HEK293 (cell line): ENCODE results near the gene MALT1.

Experiments
- CTCF ChIA-PET: fragments of 350-600 bp; formaldehyde crosslinking; extraction: SDS; loops from one replicate; lab custom pipeline; 2021; ENCODE audit warnings: antibody characterized with exemption; lab: Yijun Ruan, JAX
- POLR2A ChIA-PET: fragments of 300-600 bp; formaldehyde crosslinking; extraction: SDS; loops from one replicate; lab custom pipeline; 2020; ENCODE audit warnings: antibody characterized with exemption, inconsistent platforms; lab: Yijun Ruan, JAX
- H3K27ac ChIP-seq: fragments of 200-500 bp; sonication (Bioruptor generic); 2 replicates; pipeline ENCODE4 v1.5.1; 2014; ENCODE audit warnings: low read depth, low read length, control low read depth, inconsistent platforms; ENCODE audit errors: extremely low read depth
- H3K36me3 ChIP-seq, 2 experiments: fragments of 200-500 bp in 1 of 2; sonication (Bioruptor generic) in 1 of 2; 1 replicate in 1 of 2; 2 replicates in 1 of 2; pipeline ENCODE4 v1.5.1; 2014 to 2017; ENCODE audit warnings: inconsistent platforms in 2 of 2, low read length in 2 of 2; ENCODE audit not compliant: control insufficient read depth in 2 of 2, insufficient read depth in 1 of 2
- H3K4me1 ChIP-seq: fragments of 200-500 bp; sonication (Bioruptor generic); 2 replicates; pipeline ENCODE4 v1.5.1; 2014; ENCODE audit warnings: mild to moderate bottlenecking, low read length, inconsistent platforms; ENCODE audit not compliant: control insufficient read depth, insufficient read depth
- H3K4me3 ChIP-seq: 2 replicates; pipeline ENCODE4 v1.5.1; 2011; ENCODE audit warnings: low read depth, mild to moderate bottlenecking, control low read depth, low read length, moderate library complexity
- H3K9me3 ChIP-seq: fragments of 200-500 bp; sonication (Bioruptor generic); 2 replicates; pipeline ENCODE4 v1.5.1; 2014; ENCODE audit warnings: low read depth, low read length, inconsistent platforms; ENCODE audit not compliant: control insufficient read depth, insufficient read depth
- EGR2 ChIP-seq: fragments of 450-650 bp; formaldehyde crosslinking; IDR thresholded peaks from 2 replicates; pipeline ENCODE4 v1.5.1; 2016; ENCODE audit warnings: low read depth, missing biosample characterization, missing genetic modification characterization
- FEZF1 ChIP-seq: fragments of 450-650 bp; formaldehyde crosslinking; IDR thresholded peaks from 2 replicates; pipeline ENCODE4 v1.5.1; 2016; ENCODE audit warnings: missing biosample characterization, missing genetic modification characterization
- GLI2 ChIP-seq: fragments of 450-650 bp; formaldehyde crosslinking; IDR thresholded peaks from 2 replicates; pipeline ENCODE4; 2017; ENCODE audit warnings: missing biosample characterization, missing genetic modification characterization, low read depth, borderline replicate concordance
- SP3 ChIP-seq: fragments of 450-650 bp; formaldehyde crosslinking; IDR thresholded peaks from 2 replicates; pipeline ENCODE4 v1.5.1; 2016; ENCODE audit warnings: missing biosample characterization, missing genetic modification characterization
- YY2 ChIP-seq: fragments of 450-650 bp; formaldehyde crosslinking; IDR thresholded peaks from 2 replicates; pipeline ENCODE4 v1.5.1; 2016; ENCODE audit warnings: missing biosample characterization, missing genetic modification characterization
- ZFHX2 ChIP-seq: fragments of 450-650 bp; formaldehyde crosslinking; conservative IDR thresholded peaks from 2 replicates; pipeline ENCODE4 v1.5.1; 2016; ENCODE audit warnings: missing biosample characterization, missing genetic modification characterization
- ZFP3 ChIP-seq: fragments of 450-650 bp; formaldehyde crosslinking; IDR thresholded peaks from 2 replicates; pipeline ENCODE4 v1.5.1; 2016; ENCODE audit warnings: low read depth, missing biosample characterization, missing genetic modification characterization
- ZNF169 ChIP-seq: fragments of 450-650 bp; formaldehyde crosslinking; IDR thresholded peaks from 2 replicates; pipeline ENCODE4 v1.5.1; 2016; ENCODE audit warnings: missing biosample characterization, missing genetic modification characterization
- ZNF48 ChIP-seq: fragments of 450-650 bp; formaldehyde crosslinking; IDR thresholded peaks from 2 replicates; pipeline ENCODE4 v1.5.1; 2016; ENCODE audit warnings: missing biosample characterization, missing genetic modification characterization
- ZNF560 ChIP-seq: fragments of 450-650 bp; formaldehyde crosslinking; IDR thresholded peaks from 2 replicates; pipeline ENCODE4 v1.5.1; 2017; ENCODE audit warnings: missing biosample characterization, missing genetic modification characterization, borderline replicate concordance
- TF ChIP-seq, protein P1 (sequence below): fragments of 450-650 bp; formaldehyde crosslinking; IDR thresholded peaks from 2 replicates; pipeline ENCODE4 v1.5.1; 2016; ENCODE audit warnings: missing biosample characterization, missing genetic modification characterization
- TF ChIP-seq, protein P2 (sequence below): fragments of 450-650 bp; formaldehyde crosslinking; IDR thresholded peaks from 2 replicates; pipeline ENCODE4 v1.5.1; 2016; ENCODE audit warnings: missing biosample characterization, missing genetic modification characterization
- TF ChIP-seq, protein P3 (sequence below): fragments of 450-650 bp; formaldehyde crosslinking; IDR thresholded peaks from 2 replicates; pipeline ENCODE4 v1.5.1; 2016; ENCODE audit warnings: missing biosample characterization, missing genetic modification characterization
- TF ChIP-seq, protein P4 (sequence below): fragments of 450-650 bp; IDR thresholded peaks from 2 replicates; pipeline ENCODE4 v1.5.1; 2018; ENCODE audit warnings: missing biosample characterization, mild to moderate bottlenecking, missing genetic modification characterization
- TF ChIP-seq, protein P5 (sequence below): fragments of 450-650 bp; formaldehyde crosslinking; IDR thresholded peaks from 2 replicates; pipeline ENCODE4 v1.5.1; 2017; ENCODE audit warnings: missing biosample characterization, mild to moderate bottlenecking, missing genetic modification characterization, moderate library complexity

The MALT1 gene

DNA sequence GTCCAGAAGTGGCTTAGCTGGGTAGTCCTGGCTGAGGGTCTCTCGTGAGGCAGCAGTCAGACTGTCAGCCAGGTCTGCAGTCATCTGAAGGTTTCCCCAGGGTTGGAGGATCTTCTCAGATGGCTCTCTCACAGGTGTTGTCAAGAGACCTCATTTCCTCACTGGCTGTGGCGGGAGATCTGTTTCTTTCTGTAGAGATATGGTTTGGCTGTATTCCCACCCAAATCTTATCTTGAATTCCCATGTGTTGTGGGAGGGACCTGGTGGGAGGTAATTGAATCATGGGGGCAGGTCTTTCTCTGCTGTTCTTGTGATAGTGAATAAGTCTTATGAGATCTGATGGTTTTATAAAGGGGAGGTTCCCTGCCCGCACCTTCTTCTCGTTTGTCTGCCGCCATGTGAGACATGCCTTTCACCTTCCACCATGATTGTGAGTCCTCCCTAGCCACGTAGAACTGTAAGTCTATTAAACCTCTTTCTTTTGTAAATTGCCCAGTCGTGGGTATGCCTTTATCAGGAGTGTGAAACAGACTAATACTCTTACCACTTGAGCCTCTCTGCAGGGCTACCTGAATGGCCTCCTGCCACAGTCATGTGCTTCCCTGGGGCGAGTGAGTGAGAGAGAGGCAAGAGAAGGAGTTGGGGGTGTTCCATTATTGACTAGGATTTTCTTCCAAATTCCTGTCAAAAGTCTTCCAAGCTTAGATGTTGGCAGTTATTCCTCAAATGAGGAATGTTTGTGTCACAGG lies 23.6 kb downstream of the MALT1 start:
- H3K4me1 ChIP-seq, result peaks cover 11% of the 10 kb centered on the region
- CTCF ChIA-PET, result no interaction called here
- no peak overlapping the region for H3K4me3 ChIP-seq
- no peak overlapping the region for H3K27ac ChIP-seq
- peaks cover 11 to 19% of the 10 kb centered on the region in 2 experiments for H3K36me3 ChIP-seq
- no peaks in the 10 kb centered on the region for H3K9me3 ChIP-seq
- POLR2A ChIA-PET, result no interaction called here
- TF ChIP-seq, protein P1, sequence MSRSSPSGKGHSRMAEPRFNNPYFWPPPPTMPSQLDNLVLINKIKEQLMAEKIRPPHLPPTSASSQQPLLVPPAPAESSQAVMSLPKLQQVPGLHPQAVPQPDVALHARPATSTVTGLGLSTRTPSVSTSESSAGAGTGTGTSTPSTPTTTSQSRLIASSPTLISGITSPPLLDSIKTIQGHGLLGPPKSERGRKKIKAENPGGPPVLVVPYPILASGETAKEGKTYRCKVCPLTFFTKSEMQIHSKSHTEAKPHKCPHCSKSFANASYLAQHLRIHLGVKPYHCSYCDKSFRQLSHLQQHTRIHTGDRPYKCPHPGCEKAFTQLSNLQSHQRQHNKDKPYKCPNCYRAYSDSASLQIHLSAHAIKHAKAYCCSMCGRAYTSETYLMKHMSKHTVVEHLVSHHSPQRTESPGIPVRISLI (tag by site-specific recombination), result no peak
- TF ChIP-seq ZFHX2 (tag by site-specific recombination), result peak; percentile 86
- TF ChIP-seq EGR2 (tag by site-specific recombination), result peak; percentile 81
- no peak for TF ChIP-seq YY2 (tag by site-specific recombination)

DNA sequence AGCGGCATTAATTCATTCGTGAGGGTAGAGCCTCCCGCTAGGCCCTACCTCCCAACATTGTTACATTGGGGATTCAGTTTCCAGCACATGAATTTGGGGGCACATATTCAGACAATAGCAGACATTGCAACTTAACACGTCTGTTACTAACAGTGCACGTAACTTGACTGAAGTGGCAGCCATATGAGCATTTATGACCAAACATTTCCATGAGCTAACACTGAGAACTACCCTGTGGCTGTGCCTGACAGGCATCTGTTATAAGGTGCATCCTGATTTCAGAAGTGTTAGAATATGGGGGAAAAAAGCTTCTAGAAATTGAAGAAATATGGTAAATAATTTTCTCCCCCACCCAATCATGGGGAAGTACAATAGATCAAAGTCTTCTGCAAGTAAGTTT lies 24.5 kb downstream of the MALT1 start:
- Histone ChIP-seq H3K36me3 (peaks cover 12 to 13% of the 10 kb centered on the region in 2 experiments), H3K4me3 (no peak overlapping the region), H3K9me3 (no peaks in the 10 kb centered on the region), H3K27ac (no peak overlapping the region), H3K4me1 (peaks cover 11% of the 10 kb centered on the region)
- TF ChIP-seq FEZF1 (tag by site-specific recombination) (no peak; the same call in 1 of the 2 replicates), ZNF48 (tag by site-specific recombination) (no peak), ZNF560 (tag by site-specific recombination) (no peak), ZFP3 (tag by site-specific recombination) (no peak), ZNF169 (tag by site-specific recombination) (no peak), SP3 (tag by site-specific recombination) (no peak), GLI2 (tag by site-specific recombination) (no peak)
- TF ChIP-seq, protein P2, sequence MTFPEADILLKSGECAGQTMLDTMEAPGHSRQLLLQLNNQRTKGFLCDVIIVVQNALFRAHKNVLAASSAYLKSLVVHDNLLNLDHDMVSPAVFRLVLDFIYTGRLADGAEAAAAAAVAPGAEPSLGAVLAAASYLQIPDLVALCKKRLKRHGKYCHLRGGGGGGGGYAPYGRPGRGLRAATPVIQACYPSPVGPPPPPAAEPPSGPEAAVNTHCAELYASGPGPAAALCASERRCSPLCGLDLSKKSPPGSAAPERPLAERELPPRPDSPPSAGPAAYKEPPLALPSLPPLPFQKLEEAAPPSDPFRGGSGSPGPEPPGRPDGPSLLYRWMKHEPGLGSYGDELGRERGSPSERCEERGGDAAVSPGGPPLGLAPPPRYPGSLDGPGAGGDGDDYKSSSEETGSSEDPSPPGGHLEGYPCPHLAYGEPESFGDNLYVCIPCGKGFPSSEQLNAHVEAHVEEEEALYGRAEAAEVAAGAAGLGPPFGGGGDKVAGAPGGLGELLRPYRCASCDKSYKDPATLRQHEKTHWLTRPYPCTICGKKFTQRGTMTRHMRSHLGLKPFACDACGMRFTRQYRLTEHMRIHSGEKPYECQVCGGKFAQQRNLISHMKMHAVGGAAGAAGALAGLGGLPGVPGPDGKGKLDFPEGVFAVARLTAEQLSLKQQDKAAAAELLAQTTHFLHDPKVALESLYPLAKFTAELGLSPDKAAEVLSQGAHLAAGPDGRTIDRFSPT (tag by site-specific recombination), result no peak
- TF ChIP-seq, protein P3, sequence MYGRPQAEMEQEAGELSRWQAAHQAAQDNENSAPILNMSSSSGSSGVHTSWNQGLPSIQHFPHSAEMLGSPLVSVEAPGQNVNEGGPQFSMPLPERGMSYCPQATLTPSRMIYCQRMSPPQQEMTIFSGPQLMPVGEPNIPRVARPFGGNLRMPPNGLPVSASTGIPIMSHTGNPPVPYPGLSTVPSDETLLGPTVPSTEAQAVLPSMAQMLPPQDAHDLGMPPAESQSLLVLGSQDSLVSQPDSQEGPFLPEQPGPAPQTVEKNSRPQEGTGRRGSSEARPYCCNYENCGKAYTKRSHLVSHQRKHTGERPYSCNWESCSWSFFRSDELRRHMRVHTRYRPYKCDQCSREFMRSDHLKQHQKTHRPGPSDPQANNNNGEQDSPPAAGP, result no peak
- TF ChIP-seq, protein P4, sequence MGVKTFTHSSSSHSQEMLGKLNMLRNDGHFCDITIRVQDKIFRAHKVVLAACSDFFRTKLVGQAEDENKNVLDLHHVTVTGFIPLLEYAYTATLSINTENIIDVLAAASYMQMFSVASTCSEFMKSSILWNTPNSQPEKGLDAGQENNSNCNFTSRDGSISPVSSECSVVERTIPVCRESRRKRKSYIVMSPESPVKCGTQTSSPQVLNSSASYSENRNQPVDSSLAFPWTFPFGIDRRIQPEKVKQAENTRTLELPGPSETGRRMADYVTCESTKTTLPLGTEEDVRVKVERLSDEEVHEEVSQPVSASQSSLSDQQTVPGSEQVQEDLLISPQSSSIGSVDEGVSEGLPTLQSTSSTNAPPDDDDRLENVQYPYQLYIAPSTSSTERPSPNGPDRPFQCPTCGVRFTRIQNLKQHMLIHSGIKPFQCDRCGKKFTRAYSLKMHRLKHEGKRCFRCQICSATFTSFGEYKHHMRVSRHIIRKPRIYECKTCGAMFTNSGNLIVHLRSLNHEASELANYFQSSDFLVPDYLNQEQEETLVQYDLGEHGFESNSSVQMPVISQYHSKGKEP (tag by site-specific recombination), result no peak
- TF ChIP-seq, protein P5, sequence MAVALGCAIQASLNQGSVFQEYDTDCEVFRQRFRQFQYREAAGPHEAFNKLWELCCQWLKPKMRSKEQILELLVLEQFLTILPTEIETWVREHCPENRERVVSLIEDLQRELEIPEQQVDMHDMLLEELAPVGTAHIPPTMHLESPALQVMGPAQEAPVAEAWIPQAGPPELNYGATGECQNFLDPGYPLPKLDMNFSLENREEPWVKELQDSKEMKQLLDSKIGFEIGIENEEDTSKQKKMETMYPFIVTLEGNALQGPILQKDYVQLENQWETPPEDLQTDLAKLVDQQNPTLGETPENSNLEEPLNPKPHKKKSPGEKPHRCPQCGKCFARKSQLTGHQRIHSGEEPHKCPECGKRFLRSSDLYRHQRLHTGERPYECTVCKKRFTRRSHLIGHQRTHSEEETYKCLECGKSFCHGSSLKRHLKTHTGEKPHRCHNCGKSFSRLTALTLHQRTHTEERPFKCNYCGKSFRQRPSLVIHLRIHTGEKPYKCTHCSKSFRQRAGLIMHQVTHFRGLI (tag by site-specific recombination), result no peak
- POLR2A ChIA-PET, result no interaction called here
- CTCF ChIA-PET, result no interaction called here
